ENCODE measurements around the gene STX7. TPM values are rescaled to one million over a fixed set of nuclear protein-coding genes. Genes with fewer than 3 reads are reported as not detected.
A peak's percentile ranks its signal among the peaks of the same experiment; 100 is the strongest.

Gene STX7
- total RNA-seq, 1 experiment from 2014 or later: 25.6 TPM

- TF ChIP-seq NR1H2 (CRISPR knock-in tag; IDR thresholded peaks at IDR 0.05): no peak
- TF ChIP-seq ZNF416 (CRISPR knock-in tag; IDR thresholded peaks at IDR 0.05): no peak
- no peak for TF ChIP-seq CREM (CRISPR knock-in tag; IDR thresholded peaks at IDR 0.05)
- TF ChIP-seq SMAD3 (CRISPR knock-in tag; IDR thresholded peaks at IDR 0.05; ENCODE audit: borderline replicate concordance): no peak
Measured at GRCh38 chr6:132404736-132405135, 108.2 kb downstream of the STX7 start (continued).

GRCh38 chr6:132404330-132404729 lies 108.6 kb downstream of the STX7 start:
- ChIA-PET CTCF (interaction anchor here (3.2 kb wide), 1 partner anchor 124 kb away, joined by 15 read pairs; no protein-coding TSS in a partner anchor), POLR2A (no interaction called here)
- peaks cover 20% of the 10 kb centered on the region for H3K4me1 Mint-ChIP-seq
- no peak for DNase-seq (ENCODE audit: low spot score)
- no peaks in the 10 kb centered on the region for H3K9me3 Mint-ChIP-seq
- no peak overlapping the region for H3K27ac Mint-ChIP-seq
- TF ChIP-seq ESRRA (CRISPR knock-in tag; IDR thresholded peaks at IDR 0.05; ENCODE audit: borderline replicate concordance) (no peak), ZNF423 (CRISPR knock-in tag; IDR thresholded peaks at IDR 0.05) (no peak), SOX15 (CRISPR knock-in tag; IDR thresholded peaks at IDR 0.05) (no peak)
- no peak overlapping the region for H3K4me3 Mint-ChIP-seq
- peaks cover 47% of the 10 kb centered on the region for H3K27me3 Mint-ChIP-seq (ENCODE audit: low read depth)
- ATAC-seq: no peak
- no peaks in the 10 kb centered on the region for H3K36me3 Mint-ChIP-seq

DNA sequence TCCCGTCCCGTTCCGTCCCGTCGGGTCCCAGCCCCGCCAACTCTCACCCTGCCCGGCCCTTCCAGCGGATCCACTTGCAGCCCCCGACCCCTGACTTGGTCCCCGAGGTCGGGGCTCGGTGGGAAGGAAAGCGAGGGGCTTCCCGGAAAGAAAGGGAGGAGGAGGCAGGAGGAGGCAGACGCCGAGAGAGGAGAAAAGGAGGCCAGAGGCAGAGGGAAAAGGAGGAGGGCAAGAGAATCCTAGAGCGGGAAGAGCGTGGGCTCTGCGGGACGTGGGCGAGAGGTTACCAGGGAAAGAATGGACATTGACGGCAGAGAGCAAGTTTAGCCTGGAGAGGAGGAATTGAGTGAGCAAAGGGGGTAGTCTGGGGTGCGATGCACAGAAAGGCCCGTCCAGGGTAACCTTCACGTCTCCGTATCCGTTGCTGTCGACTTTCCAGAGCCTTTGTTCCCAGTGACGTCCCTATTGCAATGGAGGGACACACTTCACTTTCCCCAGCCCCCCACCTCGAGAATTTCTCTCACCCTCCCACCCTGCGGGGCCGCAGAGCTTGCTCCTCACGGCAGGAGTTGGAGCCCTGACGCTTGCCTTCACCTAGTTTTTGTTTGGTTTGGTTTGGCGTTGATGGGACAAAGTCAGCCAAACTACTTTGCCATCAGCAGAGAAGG lies 111.2 kb downstream of the STX7 start:
- peak; percentile 16 for ATAC-seq
- Mint-ChIP-seq H3K4me3 (peak overlapping the region; percentile 74), H3K27me3 (ENCODE audit: low read depth) (peaks cover 69% of the 10 kb centered on the region), H3K4me1 (peaks cover 20% of the 10 kb centered on the region), H3K27ac (no peak overlapping the region), H3K36me3 (no peaks in the 10 kb centered on the region), H3K9me3 (no peaks in the 10 kb centered on the region)
- TF ChIP-seq FOXP4 (CRISPR knock-in tag; IDR thresholded peaks at IDR 0.05) (0 out of 2 replicates have a peak, but pooled peaks have one; percentile 9), MXD4 (CRISPR knock-in tag; IDR thresholded peaks at IDR 0.05; ENCODE audit: borderline replicate concordance) (no peak), NR1H2 (CRISPR knock-in tag; IDR thresholded peaks at IDR 0.05) (no peak), GTF2I (CRISPR knock-in tag; conservative IDR thresholded peaks at IDR 0.05) (no peak), RORB (CRISPR knock-in tag; IDR thresholded peaks at IDR 0.05) (no peak), HMGA2 (CRISPR knock-in tag; IDR thresholded peaks at IDR 0.05) (no peak), SP1 (CRISPR knock-in tag; conservative IDR thresholded peaks at IDR 0.05) (no peak), NFE2L1 (CRISPR knock-in tag; IDR thresholded peaks at IDR 0.05) (no peak), HMGXB4 (CRISPR knock-in tag; IDR thresholded peaks at IDR 0.05) (0 out of 2 replicates have a peak, but pooled peaks have one; percentile 7), FOXJ3 (CRISPR knock-in tag; IDR thresholded peaks at IDR 0.05; ENCODE audit: borderline replicate concordance) (no peak), ZNF219 (CRISPR knock-in tag; IDR thresholded peaks at IDR 0.05; ENCODE audit: borderline replicate concordance) (no peak), ETV6 (CRISPR knock-in tag; IDR thresholded peaks at IDR 0.05) (peak; percentile 16; the same call in 1 of the 2 replicates)
- TF ChIP-seq, protein P1, sequence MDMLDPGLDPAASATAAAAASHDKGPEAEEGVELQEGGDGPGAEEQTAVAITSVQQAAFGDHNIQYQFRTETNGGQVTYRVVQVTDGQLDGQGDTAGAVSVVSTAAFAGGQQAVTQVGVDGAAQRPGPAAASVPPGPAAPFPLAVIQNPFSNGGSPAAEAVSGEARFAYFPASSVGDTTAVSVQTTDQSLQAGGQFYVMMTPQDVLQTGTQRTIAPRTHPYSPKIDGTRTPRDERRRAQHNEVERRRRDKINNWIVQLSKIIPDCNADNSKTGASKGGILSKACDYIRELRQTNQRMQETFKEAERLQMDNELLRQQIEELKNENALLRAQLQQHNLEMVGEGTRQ (CRISPR knock-in tag; IDR thresholded peaks at IDR 0.05): no peak
- peak; percentile 28 for DNase-seq (ENCODE audit: low spot score)
- CTCF ChIA-PET: interaction anchor here (0.6 kb wide), 1 partner anchor 122 kb away, joined by 3 read pairs; no protein-coding TSS in a partner anchor
- POLR2A ChIA-PET: no interaction called here

Measured in WTC11 (cell line).